CD4-positive, alpha-beta T cell treated with Interferon alpha-2 for 1 hour (primary cell): Measurements from ENCODE around the gene CREB3L4.
A peak's percentile ranks its signal among the peaks of the same experiment; 100 is the strongest.

ENCODE experiments used
- DNase-seq, 2 donors: peaks; one replicate each; pipeline ENCODE4 v3.0.0-alpha.2; 2020 to 2022

CREB3L4 gene

DNA sequence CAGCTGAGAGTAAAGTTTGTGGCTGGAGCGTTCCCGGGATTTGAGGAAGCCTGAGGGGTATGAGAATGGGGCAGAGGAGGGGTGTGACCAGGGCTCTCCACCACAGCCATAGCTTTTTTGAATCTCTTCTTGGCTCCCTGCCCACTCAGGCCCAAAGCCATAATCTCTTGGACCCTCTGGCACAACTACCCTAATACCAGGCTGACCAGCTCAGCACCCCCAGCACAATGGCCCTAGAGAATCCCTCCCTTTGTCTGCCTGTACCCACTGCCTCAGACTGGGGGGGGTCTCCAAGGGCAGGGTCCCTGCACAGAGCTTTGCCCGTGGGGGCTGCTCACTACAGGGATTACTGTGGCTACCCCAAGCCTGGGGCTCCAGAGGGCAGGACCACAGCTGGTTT, 28.7 kb upstream of the CREB3L4 start:
- DNase-seq: no peak

DNA sequence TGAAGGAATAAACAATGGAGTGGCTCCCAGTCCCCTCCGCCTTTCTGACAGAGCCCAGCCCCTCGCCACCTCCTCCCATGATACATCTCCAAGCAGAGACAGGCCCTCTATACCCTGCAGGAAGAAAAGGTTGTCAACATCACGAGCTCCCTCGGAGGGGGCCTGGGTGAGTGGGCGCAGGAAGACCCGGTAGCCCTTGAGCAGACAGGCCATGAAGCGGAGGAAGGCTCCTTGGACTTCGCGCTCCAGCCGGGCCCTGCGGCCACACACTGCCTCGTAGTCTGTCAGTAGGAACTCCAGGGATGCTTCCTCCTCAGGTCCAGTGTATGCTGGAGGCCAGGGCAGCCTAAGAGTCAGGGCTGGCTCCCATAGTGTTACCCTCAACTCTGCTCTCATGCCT, 28.2 kb upstream of the CREB3L4 start:
- DNase-seq: no peak

DNA sequence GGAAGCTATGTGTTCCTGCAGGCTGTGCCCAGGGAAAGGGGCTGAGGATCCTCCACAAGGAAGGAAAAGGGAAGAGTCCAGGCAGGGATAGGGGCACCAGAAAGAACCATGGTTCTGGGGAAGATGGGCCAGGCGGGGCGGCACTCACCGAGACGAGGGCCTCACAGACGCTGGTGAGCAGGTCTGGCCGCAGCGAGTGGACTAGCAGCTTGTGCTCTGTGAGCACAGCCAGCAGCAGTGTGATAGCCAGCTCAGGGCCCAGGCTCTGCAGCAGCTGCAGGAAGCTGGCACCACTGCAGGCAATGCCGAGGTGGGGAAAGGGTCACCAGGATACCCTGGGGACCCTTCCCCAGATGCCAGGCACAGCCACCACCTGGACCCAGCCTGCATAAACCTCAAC, 26.9 kb upstream of the CREB3L4 start:
- no peak for DNase-seq

GRCh38 chr1:153941826-153942725, 25.6 kb upstream of the CREB3L4 start:
- no peak for DNase-seq

GRCh38 chr1:153942766-153943549, 24.7 kb upstream of the CREB3L4 start:
- no peak for DNase-seq

DNA sequence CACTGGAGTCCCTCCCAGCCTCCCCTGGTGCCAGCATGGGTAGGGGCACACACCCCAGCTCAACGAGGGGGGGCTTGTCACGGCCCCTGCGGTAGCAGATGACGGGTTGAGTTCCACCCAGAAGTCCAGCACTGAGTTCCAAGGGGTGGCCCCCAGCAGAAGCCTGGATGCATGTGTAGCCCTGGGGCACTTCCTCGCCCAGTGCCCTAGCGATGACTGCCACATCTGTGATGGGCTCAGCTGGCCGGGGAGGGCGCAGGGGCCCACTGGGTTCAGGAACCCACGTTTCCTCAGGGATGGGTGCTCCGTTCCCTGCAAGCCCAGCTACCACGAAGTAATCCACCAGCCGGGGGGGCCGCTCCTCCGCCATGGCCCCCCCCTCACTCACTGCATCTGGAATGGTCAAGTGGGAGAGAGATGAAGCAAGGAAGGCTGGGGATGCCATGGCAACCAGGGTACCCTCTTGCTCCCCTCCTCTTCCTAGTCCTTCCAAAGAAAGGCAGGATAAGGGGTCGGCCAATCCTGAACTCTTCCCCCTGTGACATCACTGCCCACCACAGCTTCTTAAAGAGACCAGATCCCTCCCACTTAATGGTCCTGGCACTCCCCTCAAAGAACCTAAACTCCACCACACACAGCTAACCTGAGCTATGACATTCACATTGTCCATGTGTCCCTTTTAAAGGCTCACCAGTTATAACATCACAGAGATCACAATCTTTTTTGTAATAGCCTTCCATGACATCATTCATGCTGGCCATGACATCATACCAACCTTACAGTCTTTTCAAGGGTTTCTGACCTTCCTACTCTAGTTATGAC, 23.5 kb upstream of the CREB3L4 start:
- DNase-seq: peak; percentile 34 to 54

GRCh38 chr1:153944827-153945117, 22.9 kb upstream of the CREB3L4 start:
- no peak for DNase-seq

GRCh38 chr1:153945131-153945794, 22.4 kb upstream of the CREB3L4 start:
- peak; percentile 88 for DNase-seq

DNA sequence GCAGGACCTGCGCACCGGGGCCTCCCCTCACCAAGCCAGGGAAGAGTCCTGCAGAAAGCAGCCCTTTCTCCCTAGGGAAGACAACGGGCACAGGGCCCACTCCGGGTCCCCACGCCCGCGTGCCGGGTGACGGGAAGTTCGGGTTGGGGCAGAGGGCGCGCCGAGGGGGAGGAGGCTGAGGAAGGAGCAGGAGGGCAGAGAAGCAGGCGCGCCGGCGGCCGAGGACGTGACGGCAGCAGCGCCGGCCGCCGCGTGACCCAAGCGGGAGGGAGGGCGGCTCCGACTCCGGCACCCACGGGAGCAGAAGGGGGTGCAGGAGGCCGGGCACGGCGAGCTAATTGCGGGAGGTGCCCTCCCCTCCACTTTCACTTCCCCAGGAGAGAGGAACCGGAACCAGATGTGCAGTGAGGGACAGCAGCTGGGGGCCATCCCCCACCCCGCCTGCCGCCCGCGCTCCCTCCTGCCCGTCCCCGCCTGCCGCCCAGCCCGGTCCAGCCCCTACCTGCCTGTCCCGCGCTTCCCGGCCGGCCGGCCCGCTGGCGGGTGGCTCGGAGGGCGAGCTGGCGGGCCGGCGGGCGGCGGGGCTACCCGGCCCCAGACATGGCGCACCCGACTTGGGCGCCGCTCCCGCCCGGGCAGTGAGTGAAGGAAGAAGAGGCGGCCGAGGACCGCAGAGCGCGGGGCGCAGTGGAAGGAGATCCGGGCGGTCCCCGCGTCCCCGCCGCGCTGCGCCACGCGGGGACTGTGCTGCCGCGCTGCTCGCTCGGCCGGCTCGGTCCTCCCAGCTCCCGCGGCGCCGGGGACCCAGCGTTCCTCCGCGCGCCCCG, 21.7 kb upstream of the CREB3L4 start:
- peak; percentile 86 to 93 for DNase-seq

- peak; percentile 79 to 83 for DNase-seq
Measured at GRCh38 chr1:153946622-153947241, 21.0 kb upstream of the CREB3L4 start, which contains the start of gene DENND4B. TSS of gene DENND4B (minus strand) at chr1:153946718. CDS start at chr1:153944374, 2,344 bp downstream.

- DNase-seq: no peak
Measured at GRCh38 chr1:153951183-153951582, 16.5 kb upstream of the CREB3L4 start.

GRCh38 chr1:153951801-153952200, 15.9 kb upstream of the CREB3L4 start:
- DNase-seq: no peak

DNA sequence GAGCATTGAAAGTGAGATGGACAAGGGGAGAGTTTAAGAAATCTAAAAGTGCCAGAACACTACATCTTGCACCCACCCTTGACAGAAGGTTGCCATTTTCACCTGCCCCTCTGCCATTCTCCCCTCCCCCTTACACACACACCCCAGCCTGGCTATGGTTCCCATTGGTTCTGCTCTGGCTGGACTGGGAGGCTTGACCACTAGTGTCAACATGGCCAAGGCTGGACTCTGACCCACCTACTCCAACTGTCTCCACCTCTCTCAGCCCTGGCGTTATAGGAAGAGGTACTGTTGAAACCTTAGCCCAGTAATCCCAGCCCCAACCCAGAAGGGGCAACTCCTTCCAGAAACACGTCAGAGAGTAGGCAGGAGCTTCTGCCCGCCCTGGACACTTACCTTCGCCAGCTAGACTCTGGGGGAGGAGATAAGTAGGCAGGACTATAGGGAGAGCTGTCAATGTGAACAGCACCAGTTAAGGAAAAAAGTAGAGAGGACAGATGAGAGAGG, 13.8 kb upstream of the CREB3L4 start:
- no peak for DNase-seq

GRCh38 chr1:153954826-153955225, 12.9 kb upstream of the CREB3L4 start:
- no peak for DNase-seq

- DNase-seq: no peak
Measured at GRCh38 chr1:153956997-153957715, 10.5 kb upstream of the CREB3L4 start.

DNA sequence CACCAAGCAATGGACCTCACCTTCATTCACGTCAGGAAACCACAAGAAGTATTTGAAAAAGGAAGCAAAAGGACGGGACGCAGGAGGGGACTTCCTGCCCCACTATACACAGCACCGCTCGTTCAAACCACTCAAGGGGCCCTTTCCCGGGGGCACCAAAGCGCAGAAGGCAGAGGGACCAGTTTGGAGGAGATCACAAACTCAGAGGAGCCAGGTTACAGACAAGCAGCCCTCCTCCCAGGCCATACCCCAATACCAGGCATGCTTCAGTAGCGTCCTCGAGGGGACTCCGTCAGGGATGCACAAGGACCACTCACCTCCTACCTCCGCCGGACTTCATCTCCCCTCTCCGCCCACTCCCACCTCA, 10.0 kb upstream of the CREB3L4 start:
- peak; percentile 13 to 62 for DNase-seq

GRCh38 chr1:153958111-153958960, 9.4 kb upstream of the CREB3L4 start, which contains the start of gene CRTC2:
TSS of gene CRTC2 (minus strand) at chr1:153958612. CDS start at chr1:153958497, 115 bp downstream.
- DNase-seq: peak; percentile 97 to 98

- DNase-seq: no peak
Measured at GRCh38 chr1:153958961-153959260, 8.8 kb upstream of the CREB3L4 start.

- DNase-seq: no peak
Measured at GRCh38 chr1:153959454-153959853, 8.2 kb upstream of the CREB3L4 start.
